SJCRH30 (cell line): ENCODE data around the gene MUC5AC. TPM values are rescaled to one million over a fixed set of nuclear protein-coding genes. Genes with fewer than 3 reads are reported as not detected.
"Not testable (repeated sequence)": the region's sequence is repeated elsewhere in the genome, so short reads cannot be mapped to it uniquely, and the experiment has no call there.

Source experiments
- DNase-seq, 2 experiments: peaks; one replicate each; pipeline ENCODE4 v3.0.0-alpha.2; 2015 to 2020
- H3K27ac ChIP-seq: fragments of 250-450 bp; sonication (Bioruptor Pico); 2 replicates; pipeline ENCODE4 v1.5.1; 2020; ENCODE audit warnings: mild to moderate bottlenecking, moderate library complexity
- H3K27me3 ChIP-seq: fragments of 250-450 bp; sonication (Bioruptor Pico); 2 replicates; pipeline ENCODE4 v1.5.1; 2020; ENCODE audit warnings: mild to moderate bottlenecking, moderate library complexity
- H3K36me3 ChIP-seq: fragments of 250-450 bp; sonication (Bioruptor Pico); 2 replicates; pipeline ENCODE4 v1.5.1; 2020; ENCODE audit warnings: mild to moderate bottlenecking, moderate library complexity
- H3K4me1 ChIP-seq: fragments of 250-450 bp; sonication (Bioruptor Pico); 2 replicates; pipeline ENCODE4 v1.5.1; 2020; ENCODE audit warnings: mild to moderate bottlenecking, moderate library complexity
- H3K4me3 ChIP-seq: fragments of 250-450 bp; sonication (Bioruptor Pico); 2 replicates; pipeline ENCODE4 v1.5.1; 2020; ENCODE audit warnings: mild to moderate bottlenecking, moderate library complexity
- H3K9me3 ChIP-seq: fragments of 250-450 bp; sonication (Bioruptor Pico); replicated peaks from 2 replicates; pipeline ENCODE4 v1.5.1; 2020; ENCODE audit warnings: mild to moderate bottlenecking, moderate library complexity
- total RNA-seq: library from RNA; depleted of rRNA; stranded (reverse); fragments of >200 nt; shearing (Covaris generic); gene quantifications from 2 replicates; pipeline ENCODE4 v1.2.3, GENCODE V29; 2014; rRNA removed

The MUC5AC gene, protein sequence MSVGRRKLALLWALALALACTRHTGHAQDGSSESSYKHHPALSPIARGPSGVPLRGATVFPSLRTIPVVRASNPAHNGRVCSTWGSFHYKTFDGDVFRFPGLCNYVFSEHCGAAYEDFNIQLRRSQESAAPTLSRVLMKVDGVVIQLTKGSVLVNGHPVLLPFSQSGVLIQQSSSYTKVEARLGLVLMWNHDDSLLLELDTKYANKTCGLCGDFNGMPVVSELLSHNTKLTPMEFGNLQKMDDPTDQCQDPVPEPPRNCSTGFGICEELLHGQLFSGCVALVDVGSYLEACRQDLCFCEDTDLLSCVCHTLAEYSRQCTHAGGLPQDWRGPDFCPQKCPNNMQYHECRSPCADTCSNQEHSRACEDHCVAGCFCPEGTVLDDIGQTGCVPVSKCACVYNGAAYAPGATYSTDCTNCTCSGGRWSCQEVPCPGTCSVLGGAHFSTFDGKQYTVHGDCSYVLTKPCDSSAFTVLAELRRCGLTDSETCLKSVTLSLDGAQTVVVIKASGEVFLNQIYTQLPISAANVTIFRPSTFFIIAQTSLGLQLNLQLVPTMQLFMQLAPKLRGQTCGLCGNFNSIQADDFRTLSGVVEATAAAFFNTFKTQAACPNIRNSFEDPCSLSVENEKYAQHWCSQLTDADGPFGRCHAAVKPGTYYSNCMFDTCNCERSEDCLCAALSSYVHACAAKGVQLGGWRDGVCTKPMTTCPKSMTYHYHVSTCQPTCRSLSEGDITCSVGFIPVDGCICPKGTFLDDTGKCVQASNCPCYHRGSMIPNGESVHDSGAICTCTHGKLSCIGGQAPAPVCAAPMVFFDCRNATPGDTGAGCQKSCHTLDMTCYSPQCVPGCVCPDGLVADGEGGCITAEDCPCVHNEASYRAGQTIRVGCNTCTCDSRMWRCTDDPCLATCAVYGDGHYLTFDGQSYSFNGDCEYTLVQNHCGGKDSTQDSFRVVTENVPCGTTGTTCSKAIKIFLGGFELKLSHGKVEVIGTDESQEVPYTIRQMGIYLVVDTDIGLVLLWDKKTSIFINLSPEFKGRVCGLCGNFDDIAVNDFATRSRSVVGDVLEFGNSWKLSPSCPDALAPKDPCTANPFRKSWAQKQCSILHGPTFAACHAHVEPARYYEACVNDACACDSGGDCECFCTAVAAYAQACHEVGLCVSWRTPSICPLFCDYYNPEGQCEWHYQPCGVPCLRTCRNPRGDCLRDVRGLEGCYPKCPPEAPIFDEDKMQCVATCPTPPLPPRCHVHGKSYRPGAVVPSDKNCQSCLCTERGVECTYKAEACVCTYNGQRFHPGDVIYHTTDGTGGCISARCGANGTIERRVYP (N-terminal part only)
- not detected in 2 replicates for total RNA-seq

DNA sequence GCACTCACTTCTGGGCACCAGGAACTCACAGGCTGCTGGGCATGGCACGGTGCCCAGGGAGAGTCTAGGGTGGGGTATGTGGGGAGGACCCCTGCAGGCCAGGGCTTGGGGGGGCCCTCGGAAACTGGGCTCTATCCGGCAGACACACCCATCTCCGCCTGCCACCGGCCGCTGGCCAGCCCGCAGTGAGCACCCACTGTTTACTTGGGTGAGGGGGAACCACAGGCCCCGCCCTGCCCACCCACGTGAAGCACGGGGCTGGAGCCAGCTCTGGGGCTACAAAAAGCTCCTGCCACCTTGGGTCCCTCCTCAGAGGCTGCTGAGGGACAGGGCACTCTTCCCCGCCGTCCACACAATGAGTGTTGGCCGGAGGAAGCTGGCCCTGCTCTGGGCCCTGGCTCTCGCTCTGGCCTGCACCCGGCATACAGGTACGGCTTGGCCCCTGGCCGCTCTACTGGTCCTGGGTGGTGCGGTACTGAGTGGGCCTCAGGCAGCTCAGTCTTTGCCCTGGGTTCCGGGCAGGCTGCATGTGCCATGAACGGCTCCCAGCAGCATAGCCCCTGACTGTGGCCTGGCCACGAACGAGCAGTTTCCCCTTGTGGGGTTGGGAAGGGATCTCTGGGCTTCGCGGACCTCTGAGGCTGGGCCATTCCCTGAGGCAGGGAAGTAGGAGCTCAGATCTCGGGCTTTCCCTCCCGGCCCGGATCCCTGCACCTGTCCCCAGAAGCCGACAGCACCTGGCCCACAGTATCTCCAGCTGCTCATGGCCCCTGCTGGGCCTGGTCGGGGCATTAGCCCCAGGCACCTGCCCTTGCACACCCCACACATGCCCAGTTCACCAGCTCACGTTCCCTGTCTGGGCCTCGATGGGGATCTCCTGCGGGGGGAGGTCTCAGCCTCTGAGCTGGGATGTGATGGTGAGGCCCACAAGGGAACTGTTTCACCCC lies at the start of gene MUC5AC:
TSS of gene MUC5AC (plus strand) at position 309 of the 947 bp plus-strand sequence. CDS start at position 356, 47 bp downstream.
- no peak within 1 kb of the TSS for H3K4me3 ChIP-seq
- H3K36me3 ChIP-seq, result no peaks in the 10 kb centered on the region
- peaks cover 6% of the 10 kb centered on the region; the same call in 1 of the 2 replicates for H3K9me3 ChIP-seq
- DNase-seq, result no peak
- H3K27me3 ChIP-seq, result peaks cover 3% of the 10 kb centered on the region; the same call in 1 of the 2 replicates
- H3K4me1 ChIP-seq, result peaks cover 9% of the 10 kb centered on the region; the same call in 1 of the 2 replicates
- H3K27ac ChIP-seq, result no peak within 1 kb of the TSS

DNA sequence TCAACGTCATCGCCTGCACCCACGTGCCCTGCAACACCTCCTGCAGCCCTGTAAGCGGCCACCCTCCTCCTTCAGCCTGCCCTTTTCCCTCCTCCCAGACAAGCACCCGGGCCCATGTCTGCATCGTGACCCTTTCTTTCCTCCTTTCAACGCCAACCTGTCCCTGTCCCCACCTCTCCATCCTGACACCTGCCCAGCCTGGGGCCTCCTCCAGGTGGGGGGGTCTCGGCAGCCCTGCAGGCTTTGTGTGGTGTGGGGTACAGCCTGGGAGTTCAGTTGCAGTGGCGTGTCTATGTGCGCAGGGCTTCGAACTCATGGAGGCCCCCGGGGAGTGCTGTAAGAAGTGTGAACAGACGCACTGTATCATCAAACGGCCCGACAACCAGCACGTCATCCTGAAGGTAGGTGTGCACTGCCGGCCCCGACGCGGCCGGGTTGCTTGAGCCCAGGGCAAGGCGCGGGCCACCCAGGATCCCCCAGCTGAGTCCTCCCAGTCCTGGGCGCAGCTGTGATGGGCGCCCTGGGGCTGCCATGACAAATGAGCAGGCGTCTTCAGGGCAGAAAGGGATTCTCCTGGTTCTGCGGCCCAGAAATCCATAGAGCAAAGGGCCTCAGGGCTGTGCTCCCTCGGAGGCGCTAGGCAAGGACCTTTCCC lies 49.4 kb upstream of the MUC5AC start:
- DNase-seq, result no peak
- no peaks in the 10 kb centered on the region for H3K9me3 ChIP-seq
- no peak overlapping the region for H3K27ac ChIP-seq
- no peaks in the 10 kb centered on the region for H3K4me1 ChIP-seq
- H3K36me3 ChIP-seq, result no peaks in the 10 kb centered on the region
- H3K4me3 ChIP-seq, result no peak overlapping the region
- no peaks in the 10 kb centered on the region for H3K27me3 ChIP-seq

DNA sequence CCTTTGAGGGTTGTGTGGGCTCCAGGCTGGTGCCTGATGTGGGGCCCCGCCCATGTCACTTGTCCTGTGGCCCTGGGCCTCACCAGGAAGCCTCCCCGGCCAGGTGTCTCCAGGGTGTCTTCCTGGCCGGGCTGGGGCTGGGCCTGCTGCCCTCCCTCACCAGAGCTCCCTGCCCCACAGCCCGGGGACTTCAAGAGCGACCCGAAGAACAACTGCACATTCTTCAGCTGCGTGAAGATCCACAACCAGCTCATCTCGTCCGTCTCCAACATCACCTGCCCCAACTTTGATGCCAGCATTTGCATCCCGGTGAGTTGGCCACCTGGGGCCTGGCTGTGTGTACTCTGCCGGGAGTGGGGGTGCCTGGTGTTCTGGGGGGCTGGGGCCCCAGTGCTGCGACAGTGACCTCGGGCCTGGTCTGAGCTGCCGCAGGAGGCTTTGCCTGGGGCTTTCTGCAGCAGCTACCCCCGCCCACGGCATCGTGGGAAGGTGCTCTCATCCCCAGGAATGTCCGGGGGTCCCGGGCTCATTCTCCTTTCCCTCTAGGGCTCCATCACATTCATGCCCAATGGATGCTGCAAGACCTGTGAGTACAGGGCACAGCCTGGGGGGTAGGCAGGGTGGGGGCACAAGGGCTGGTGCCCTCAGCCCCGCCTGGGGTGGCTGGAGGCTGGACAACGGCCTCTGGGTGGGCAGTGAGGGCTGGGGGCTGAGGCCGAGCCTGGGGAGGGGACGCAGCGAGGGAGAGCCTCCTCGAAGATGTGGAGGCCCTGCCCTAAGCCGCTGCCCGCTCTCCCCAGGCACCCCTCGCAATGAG lies 48.4 kb upstream of the MUC5AC start:
- H3K27ac ChIP-seq, result no peak overlapping the region
- H3K9me3 ChIP-seq, result no peaks in the 10 kb centered on the region
- no peak for DNase-seq
- no peaks in the 10 kb centered on the region for H3K36me3 ChIP-seq
- no peaks in the 10 kb centered on the region for H3K27me3 ChIP-seq
- no peak overlapping the region for H3K4me3 ChIP-seq
- H3K4me1 ChIP-seq, result no peaks in the 10 kb centered on the region

DNA sequence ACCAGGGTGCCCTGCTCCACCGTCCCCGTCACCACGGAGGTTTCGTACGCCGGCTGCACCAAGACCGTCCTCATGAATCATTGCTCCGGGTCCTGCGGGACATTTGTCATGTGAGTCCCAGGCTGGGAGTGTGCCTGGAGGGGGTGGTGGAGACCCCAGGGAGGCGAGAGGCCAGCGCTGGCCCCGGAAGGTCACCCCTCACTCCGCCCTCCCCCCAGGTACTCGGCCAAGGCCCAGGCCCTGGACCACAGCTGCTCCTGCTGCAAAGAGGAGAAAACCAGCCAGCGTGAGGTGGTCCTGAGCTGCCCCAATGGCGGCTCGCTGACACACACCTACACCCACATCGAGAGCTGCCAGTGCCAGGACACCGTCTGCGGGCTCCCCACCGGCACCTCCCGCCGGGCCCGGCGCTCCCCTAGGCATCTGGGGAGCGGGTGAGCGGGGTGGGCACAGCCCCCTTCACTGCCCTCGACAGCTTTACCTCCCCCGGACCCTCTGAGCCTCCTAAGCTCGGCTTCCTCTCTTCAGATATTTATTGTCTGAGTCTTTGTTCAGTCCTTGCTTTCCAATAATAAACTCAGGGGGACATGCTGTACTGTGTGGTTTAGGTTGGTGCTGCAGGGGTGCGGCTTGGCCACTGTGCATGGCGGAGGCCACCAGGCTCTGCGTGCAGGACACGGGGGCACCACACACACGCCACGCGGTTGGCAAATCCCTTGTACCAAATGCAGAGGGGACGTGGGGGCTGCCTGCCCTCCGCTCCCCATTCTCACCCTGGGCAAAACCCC lies 47.6 kb upstream of the MUC5AC start:
- Histone ChIP-seq H3K36me3 (no peaks in the 10 kb centered on the region), H3K4me1 (no peaks in the 10 kb centered on the region), H3K9me3 (no peaks in the 10 kb centered on the region), H3K27ac (no peak overlapping the region), H3K4me3 (no peak overlapping the region), H3K27me3 (no peaks in the 10 kb centered on the region)
- DNase-seq, result no peak

DNA sequence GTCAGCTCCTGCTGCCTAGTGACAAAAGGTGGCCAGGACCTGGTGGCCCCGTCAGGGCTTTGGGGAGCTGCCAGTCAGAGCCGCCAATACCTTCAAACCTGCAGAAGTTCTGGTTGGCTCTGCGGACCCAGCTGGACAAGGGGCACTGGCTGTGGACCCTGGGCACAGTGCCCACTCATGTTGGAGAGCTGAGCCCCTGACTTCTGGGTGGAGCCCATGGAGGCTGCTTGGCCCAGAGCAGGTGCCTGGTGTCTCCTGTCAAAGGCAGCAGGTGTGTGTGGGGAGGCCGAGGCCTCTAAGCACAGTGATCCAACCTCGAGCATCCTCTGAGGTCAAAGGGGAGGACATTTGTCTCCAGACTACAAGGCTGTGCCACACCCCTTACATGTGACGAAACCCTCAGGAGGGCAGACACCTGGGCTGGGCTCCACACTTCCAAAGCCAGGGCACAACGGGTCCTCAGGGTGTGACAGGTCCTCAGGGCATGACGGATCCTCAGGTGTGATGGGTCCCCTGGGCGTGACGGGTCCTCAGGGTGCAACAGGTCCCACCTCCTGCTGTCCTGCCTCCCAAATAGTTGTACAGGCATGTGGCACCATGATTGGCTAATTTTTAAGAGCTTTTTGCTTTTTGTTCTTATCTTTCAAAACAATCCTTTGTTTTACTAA lies 46.1 kb upstream of the MUC5AC start:
- H3K4me3 ChIP-seq, result no peak overlapping the region
- DNase-seq, result no peak
- H3K36me3 ChIP-seq, result no peaks in the 10 kb centered on the region
- H3K27ac ChIP-seq, result no peak overlapping the region
- no peaks in the 10 kb centered on the region for H3K9me3 ChIP-seq
- H3K27me3 ChIP-seq, result no peaks in the 10 kb centered on the region
- no peaks in the 10 kb centered on the region for H3K4me1 ChIP-seq

DNA sequence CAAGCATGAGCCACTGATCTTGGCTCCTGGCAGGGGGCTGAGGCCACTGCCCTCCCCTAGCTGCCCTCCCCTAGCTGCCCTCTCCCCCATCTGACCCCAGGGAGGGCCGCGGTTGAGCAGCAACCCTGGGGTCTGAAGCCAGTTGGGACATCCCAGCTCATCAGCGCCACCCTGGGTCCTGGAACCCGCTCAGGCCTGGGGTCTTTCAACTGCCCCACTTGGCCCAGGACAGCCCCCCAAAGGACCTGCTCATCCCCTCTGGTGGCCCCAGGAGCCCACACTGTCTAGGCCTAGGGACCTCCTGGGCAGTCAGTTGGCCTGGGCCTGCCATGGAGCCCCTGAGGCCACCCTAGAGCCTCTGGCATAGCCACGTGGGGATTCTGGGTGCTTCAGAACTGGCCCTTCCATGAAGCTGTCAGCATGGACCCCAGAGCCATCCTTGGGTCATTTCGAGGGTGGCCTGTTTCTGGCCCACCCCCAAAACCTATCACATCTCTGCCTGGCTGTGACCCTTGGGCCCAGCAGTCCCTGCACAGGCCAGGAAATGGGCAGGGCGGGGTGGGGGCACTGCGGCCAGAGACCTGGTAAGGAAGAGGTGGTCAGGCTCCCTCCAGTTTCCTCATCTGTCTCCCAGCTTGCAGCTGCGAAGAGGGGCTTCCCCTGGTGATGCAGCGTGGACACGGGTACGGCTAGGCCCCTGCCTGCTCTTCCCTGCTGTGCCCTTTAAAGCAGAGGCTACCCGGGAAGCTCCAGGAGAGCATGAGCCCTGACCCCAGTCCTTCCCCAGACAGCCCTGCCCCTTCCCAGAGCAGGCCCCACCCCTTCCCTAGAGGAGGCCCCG lies 45.2 kb upstream of the MUC5AC start:
- no peak for DNase-seq
- Histone ChIP-seq H3K27ac (no peak overlapping the region), H3K4me3 (no peak overlapping the region), H3K36me3 (no peaks in the 10 kb centered on the region), H3K27me3 (no peaks in the 10 kb centered on the region), H3K4me1 (no peaks in the 10 kb centered on the region), H3K9me3 (no peaks in the 10 kb centered on the region)

DNA sequence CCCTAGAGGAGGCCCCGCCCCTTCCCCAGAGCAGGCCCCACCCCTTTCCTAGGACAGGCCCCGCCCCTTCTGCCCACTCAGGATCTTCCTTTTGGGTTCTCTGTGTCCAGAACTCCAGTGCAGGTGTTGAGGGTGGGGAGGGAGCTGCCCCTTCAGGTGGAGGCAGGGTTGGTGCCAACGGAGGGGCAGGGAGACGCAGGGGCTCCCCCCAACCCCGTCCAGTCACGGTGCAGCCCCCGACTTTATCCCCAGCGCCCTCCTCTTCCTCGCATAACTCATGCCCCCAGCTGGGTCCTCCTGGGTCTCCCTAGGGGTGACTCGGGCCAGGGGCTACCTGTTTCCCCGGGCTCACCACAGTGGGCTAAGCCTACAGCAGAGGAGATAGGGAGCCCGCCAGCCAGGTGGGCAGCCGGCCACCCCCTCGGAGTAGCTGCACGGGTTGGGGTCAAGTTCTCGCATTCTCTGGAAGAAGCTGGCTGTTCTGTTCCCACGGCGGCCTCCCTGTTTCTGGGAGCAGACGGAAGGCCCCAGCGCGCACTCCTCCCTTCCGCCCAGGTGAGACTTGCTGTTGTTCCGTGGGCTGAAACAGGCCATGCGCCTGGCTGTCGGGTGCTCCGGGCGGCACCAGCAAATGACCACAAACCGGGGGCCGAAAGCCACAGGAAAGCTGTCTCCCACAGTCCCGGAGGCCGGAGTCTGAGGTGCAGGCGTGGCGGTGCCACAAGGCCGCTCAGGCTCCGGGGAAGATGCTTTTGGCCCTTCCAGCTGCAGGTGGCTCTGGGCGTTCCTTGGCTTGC lies 44.1 kb upstream of the MUC5AC start:
- no peaks in the 10 kb centered on the region for H3K27me3 ChIP-seq
- H3K36me3 ChIP-seq, result no peaks in the 10 kb centered on the region
- no peaks in the 10 kb centered on the region for H3K9me3 ChIP-seq
- H3K4me1 ChIP-seq, result no peaks in the 10 kb centered on the region
- DNase-seq, result no peak
- H3K4me3 ChIP-seq, result no peak overlapping the region
- H3K27ac ChIP-seq, result no peak overlapping the region

DNA sequence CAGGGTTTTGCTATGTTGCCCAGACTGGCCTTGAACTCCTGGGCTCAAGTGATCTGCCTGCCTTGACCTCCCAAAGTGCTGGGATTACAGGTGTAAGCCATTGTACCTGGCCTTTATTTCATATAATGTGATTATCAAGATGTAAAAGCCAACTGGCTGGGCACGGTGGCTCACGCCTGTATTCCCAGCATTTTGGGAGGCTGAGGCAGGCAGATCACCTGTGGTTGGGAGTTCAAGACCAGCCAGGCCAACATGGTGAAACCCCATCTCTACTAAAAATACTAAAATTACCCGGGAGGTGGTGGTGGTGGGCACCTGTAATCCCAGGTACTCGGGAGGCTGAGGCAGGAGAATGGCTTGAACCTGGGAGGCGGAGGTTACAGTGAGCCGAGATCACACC lies 42.5 kb upstream of the MUC5AC start:
- H3K27me3 ChIP-seq, H3K9me3 ChIP-seq, H3K36me3 ChIP-seq: not testable (repeated sequence)

DNA sequence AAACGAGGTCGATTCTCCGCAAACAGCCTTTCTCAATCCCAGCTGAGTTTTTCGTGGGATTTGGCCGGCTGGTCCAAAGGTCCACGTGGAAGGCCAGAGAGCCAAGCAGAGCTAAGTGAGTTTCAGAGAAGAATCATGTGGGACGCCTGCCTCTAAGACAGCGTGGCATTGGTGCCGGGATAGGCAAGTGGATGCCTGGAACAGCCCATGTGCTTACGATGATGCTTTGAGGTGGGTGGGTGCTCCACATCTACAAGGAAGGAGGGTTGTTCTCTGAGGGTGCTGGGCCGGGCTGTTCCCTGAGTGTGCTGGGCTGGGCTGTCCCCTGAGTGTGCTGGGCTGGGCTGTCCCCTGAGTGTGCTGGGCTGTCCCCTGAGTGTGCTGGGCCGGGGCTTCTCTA lies 41.6 kb upstream of the MUC5AC start:
- H3K36me3 ChIP-seq, result no peaks in the 10 kb centered on the region
- no peak overlapping the region for H3K4me3 ChIP-seq
- H3K27me3 ChIP-seq, result no peaks in the 10 kb centered on the region
- H3K4me1 ChIP-seq, result no peaks in the 10 kb centered on the region
- no peak for DNase-seq
- no peak overlapping the region for H3K27ac ChIP-seq
- H3K9me3 ChIP-seq, result no peaks in the 10 kb centered on the region

More for the DNA sequence above, 42.5 kb upstream of the MUC5AC start:
- H3K4me3 ChIP-seq, H3K27ac ChIP-seq, DNase-seq, H3K4me1 ChIP-seq: not testable (repeated sequence)

DNA sequence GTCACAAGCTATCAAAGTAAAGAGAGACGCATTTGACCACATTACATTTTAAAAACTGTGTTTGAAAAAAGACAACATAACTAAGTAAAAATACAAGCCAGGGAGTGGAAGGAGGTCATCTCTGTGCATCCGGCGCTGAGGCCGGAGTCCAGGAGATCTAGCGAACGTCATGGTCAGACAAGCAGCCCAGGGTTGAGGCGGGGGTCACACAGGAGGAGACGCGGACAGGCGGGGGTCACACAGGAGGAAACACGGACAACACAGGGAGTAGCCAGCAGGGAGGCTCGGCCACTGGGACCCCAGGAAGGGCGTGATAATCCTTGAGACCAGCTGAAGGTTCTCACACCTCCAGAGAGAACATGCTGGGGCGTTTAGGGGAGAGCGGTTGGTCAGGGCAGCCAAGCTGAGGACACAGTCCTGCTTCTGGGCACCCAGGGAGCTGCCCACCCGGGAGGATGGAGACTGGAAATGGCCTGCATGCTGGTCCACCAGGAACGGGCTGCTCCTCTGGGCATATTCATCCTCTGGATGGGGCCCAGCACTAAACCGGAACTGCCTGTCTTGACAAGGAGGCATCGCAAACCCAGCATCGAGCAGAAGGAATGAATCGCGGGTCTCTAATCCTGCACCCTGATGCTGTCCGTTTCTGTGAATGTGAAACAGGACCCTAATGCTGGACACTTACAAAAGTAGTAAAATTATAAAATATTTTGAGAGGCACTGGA lies 40.9 kb upstream of the MUC5AC start:
- Histone ChIP-seq H3K27ac (no peak overlapping the region), H3K4me3 (no peak overlapping the region), H3K27me3 (no peaks in the 10 kb centered on the region), H3K4me1 (no peaks in the 10 kb centered on the region), H3K36me3 (no peaks in the 10 kb centered on the region), H3K9me3 (no peaks in the 10 kb centered on the region)
- peak in 1 of 2 experiments; percentile 1 for DNase-seq
